Peyer's patch (tissue), 4 donors: ENCODE results near the gene CTCF.

ENCODE experiments used
- POLR2A ChIP-seq, 2 donors: fragments of 450-650 bp; IDR thresholded peaks; one replicate each; pipeline ENCODE4 v1.5.1; 2017; ENCODE audit warnings: antibody characterized with exemption in 2 of 2, mild to moderate bottlenecking in 2 of 2, moderate library complexity in 2 of 2
- TF ChIP-seq, protein P1 (sequence below), 6 experiments: fragments of 450-650 bp in 4 of 6; fragments of 200-600 bp in 2 of 6; sonication (generic) in 1 of 6; IDR thresholded peaks; one replicate each; pipeline ENCODE4 v1.5.1; 2017 to 2019; ENCODE audit warnings: antibody characterized with exemption in 6 of 6, mild to moderate bottlenecking in 3 of 6, moderate library complexity in 1 of 6

DNA sequence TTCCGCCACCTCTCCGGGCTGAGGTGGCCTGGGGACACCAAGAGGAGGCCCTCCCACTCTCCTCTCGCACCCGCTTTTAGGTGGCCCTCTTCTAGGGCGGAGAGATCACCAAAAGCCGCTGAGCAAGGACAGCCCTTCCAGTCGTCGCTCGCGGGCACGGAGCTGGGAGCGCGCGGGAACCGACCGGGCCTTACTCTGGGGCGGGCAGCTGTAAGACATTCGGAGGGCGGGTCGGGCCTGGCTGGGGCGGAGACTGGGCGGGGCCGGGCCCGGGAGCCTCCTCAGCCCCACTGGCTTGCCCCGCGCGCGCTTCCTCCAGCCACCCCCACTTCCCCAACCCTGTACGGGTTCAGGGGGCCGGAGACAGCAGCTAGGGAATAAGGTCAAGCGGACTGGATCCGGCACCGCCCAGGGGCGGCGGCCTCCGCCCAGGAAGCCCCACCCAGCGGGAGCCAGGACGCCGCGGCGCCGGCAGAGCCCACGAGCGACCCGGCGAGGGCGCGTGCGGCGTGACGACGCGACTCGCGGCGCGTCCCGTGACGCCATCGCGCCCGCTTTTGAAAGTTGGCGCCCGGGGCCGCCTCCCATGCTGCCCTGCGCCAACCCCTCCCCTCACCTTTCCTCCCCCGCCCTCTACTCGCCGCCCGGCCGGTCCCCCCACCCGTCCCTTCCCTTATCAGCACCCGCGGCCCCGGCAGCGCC is 351 bp upstream of the CTCF start:
- TF ChIP-seq, protein P1, sequence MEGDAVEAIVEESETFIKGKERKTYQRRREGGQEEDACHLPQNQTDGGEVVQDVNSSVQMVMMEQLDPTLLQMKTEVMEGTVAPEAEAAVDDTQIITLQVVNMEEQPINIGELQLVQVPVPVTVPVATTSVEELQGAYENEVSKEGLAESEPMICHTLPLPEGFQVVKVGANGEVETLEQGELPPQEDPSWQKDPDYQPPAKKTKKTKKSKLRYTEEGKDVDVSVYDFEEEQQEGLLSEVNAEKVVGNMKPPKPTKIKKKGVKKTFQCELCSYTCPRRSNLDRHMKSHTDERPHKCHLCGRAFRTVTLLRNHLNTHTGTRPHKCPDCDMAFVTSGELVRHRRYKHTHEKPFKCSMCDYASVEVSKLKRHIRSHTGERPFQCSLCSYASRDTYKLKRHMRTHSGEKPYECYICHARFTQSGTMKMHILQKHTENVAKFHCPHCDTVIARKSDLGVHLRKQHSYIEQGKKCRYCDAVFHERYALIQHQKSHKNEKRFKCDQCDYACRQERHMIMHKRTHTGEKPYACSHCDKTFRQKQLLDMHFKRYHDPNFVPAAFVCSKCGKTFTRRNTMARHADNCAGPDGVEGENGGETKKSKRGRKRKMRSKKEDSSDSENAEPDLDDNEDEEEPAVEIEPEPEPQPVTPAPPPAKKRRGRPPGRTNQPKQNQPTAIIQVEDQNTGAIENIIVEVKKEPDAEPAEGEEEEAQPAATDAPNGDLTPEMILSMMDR (IDR thresholded peaks at IDR 0.05) = no peak
- TF ChIP-seq POLR2A (IDR thresholded peaks at IDR 0.05) = peak; percentile 51 to 84
